B cell (primary cell): ENCODE data around the gene HLA-A. TPM values are rescaled to one million over a fixed set of nuclear protein-coding genes. Genes with fewer than 3 reads are reported as not detected.

Experiments
- ATAC-seq: fragments of 200-7000 bp; cut with Tn5 transposase; one replicate; pipeline ENCODE4 v1.10.0; 2021; ENCODE audit warnings: low read depth, mild to moderate bottlenecking, moderate number of reproducible peaks, moderate library complexity
- CTCF ChIA-PET: fragments of 350-600 bp; sonication (Branson Sonifier 250); formaldehyde crosslinking; loops from one replicate; lab custom pipeline; 2021; ENCODE audit warnings: antibody characterized with exemption, inconsistent platforms; lab: Charles Lee
- POLR2A ChIA-PET: fragments of 350-600 bp; sonication (Branson Sonifier 250); formaldehyde crosslinking; loops from one replicate; lab custom pipeline; 2021; ENCODE audit warnings: antibody characterized with exemption; lab: Charles Lee
- DNase-seq: peaks from one replicate; pipeline ENCODE4 v3.0.0; 2013
- H2AFZ ChIP-seq: 2 replicates; pipeline ENCODE4 v1.6.1; 2012; ENCODE audit warnings: mild to moderate bottlenecking, low read depth, low read length; ENCODE audit not compliant: insufficient read depth, poor library complexity, severe bottlenecking
- H3K27ac ChIP-seq, 2 donors: 1 replicate in 1 of 2; 2 replicates in 1 of 2; pipeline ENCODE4 v1.5.1; 2012 to 2013; ENCODE audit warnings: low read length in 2 of 2, mild to moderate bottlenecking in 2 of 2, moderate library complexity in 1 of 2
- H3K27me3 ChIP-seq, 4 experiments: fragments of 200-600 bp in 1 of 4; sonication (generic) in 1 of 4; replicated peaks in 1 of 4; 1 replicate in 2 of 4; 2 replicates in 2 of 4; pipeline versions ENCODE4 v1.6.1 to v1.7.0; 2013 to 2016; ENCODE audit warnings: low read length in 3 of 4, mild to moderate bottlenecking in 2 of 4, mixed read lengths in 1 of 4, moderate library complexity in 1 of 4; ENCODE audit not compliant: insufficient read depth in 4 of 4, control insufficient read depth in 3 of 4; ENCODE audit errors: control extremely low read depth in 1 of 4
- H3K36me3 ChIP-seq, 2 experiments: replicated peaks in 1 of 2; 1 replicate in 1 of 2; 2 replicates in 1 of 2; pipeline versions ENCODE4 v1.6.1 to v1.7.1; 2013; ENCODE audit warnings: low read length in 1 of 2; ENCODE audit not compliant: insufficient read depth in 2 of 2, control insufficient read depth in 1 of 2; ENCODE audit errors: control extremely low read depth in 1 of 2, extremely low read depth in 1 of 2
- H3K4me1 ChIP-seq, 2 donors: fragments of 200-600 bp in 1 of 2; sonication (generic) in 1 of 2; 1 replicate in 1 of 2; 2 replicates in 1 of 2; pipeline versions ENCODE4 v1.5.1 to v1.6.1; 2013 to 2017; ENCODE audit warnings: low read length in 2 of 2; ENCODE audit not compliant: control insufficient read depth in 2 of 2, insufficient read depth in 2 of 2
- H3K4me2 ChIP-seq: replicated peaks from 2 replicates; pipeline ENCODE3; 2012; ENCODE audit warnings: mild to moderate bottlenecking, low read depth, low read length; ENCODE audit not compliant: poor library complexity, severe bottlenecking
- H3K4me3 ChIP-seq, 5 experiments: fragments of 200-600 bp in 1 of 5; sonication (generic) in 1 of 5; 1 replicate in 3 of 5; 2 replicates in 2 of 5; pipeline versions ENCODE4 v1.5.1 to v1.7.0; 2011 to 2016; ENCODE audit warnings: low read length in 4 of 5, mild to moderate bottlenecking in 4 of 5, low read depth in 2 of 5, control low read depth in 1 of 5, moderate library complexity in 1 of 5; ENCODE audit not compliant: insufficient read depth in 1 of 5; ENCODE audit errors: control extremely low read depth in 1 of 5, extremely low read depth in 1 of 5
- H3K79me2 ChIP-seq: fragments of 200-600 bp; sonication (generic); one replicate; pipeline ENCODE4 v1.6.0; 2016; ENCODE audit warnings: low read length; ENCODE audit not compliant: control insufficient read depth, insufficient read depth
- H3K9ac ChIP-seq: fragments of 200-600 bp; sonication (generic); 2 replicates; pipeline ENCODE4 v1.6.1; 2017; ENCODE audit warnings: mild to moderate bottlenecking, low read length, moderate library complexity
- H3K9me3 ChIP-seq, 3 donors: one replicate each; pipeline versions ENCODE4 v1.6.1 to v1.7.1; 2013; ENCODE audit warnings: low read length in 2 of 3; ENCODE audit not compliant: control insufficient read depth in 2 of 3, insufficient read depth in 1 of 3; ENCODE audit errors: control extremely low read depth in 1 of 3
- H4K20me1 ChIP-seq: 2 replicates; pipeline ENCODE4 v1.6.0; 2012; ENCODE audit warnings: mild to moderate bottlenecking, low read length; ENCODE audit not compliant: insufficient read depth, control insufficient read depth, poor library complexity, severe bottlenecking
- H3K27ac Mint-ChIP-seq: one replicate; pipeline ENCODE4 v1.8.0; 2021; ENCODE audit warnings: mixed read lengths
- H3K27me3 Mint-ChIP-seq: one replicate; pipeline ENCODE4 v1.8.0; 2021; ENCODE audit warnings: mixed read lengths
- H3K4me1 Mint-ChIP-seq: one replicate; pipeline ENCODE4 v1.8.0; 2021; ENCODE audit warnings: mixed read lengths
- H3K4me3 Mint-ChIP-seq: one replicate; pipeline ENCODE4 v1.8.0; 2021; ENCODE audit warnings: mixed read lengths
- H3K9me3 Mint-ChIP-seq: one replicate; pipeline ENCODE4 v1.8.0; 2022; ENCODE audit warnings: mixed read lengths; ENCODE audit not compliant: insufficient read depth
- CTCF ChIP-seq: fragments of 200-600 bp; IDR thresholded peaks from one replicate; pipeline ENCODE4 v1.8.0; 2022; ENCODE audit warnings: antibody characterized with exemption, mild to moderate bottlenecking
- EZH2 ChIP-seq: IDR thresholded peaks from 2 replicates; pipeline ENCODE4 v1.6.1; 2012; ENCODE audit warnings: borderline replicate concordance, low read depth, mild to moderate bottlenecking, moderate library complexity, low read length; ENCODE audit not compliant: insufficient read depth, poor library complexity, severe bottlenecking
- WGBS: methylation state at CpG from one replicate; pipeline ENCODE4 v1.1.5; 2013; ENCODE audit warnings: missing lambda C conversion rate; ENCODE audit not compliant: insufficient coverage; 5-methylcytosine and 5-hydroxymethylcytosine counted together
- intact Hi-C: fragments of 100-400 bp; cut with micrococcal nuclease; formaldehyde crosslinking; loops from one replicate; pipeline ENCODE4 v1.10.0; 2022
- polyA plus RNA-seq: library from polyadenylated mRNA; depleted of rRNA; stranded (reverse); fragments of >200 nt; gene quantifications from 2 replicates; pipeline ENCODE4 v1.2.3, GENCODE V29; 2012
- total RNA-seq, 2 donors: library from RNA; stranded (reverse); fragments of 120-200 nt in 1 of 2; gene quantifications; 1 replicate in 1 of 2; 2 replicates in 1 of 2; pipeline versions ENCODE4 v1.2.3 to v1.2.4, GENCODE V29; 2013 to 2022

Gene HLA-A
- total and polyA plus RNA-seq, 2 donors (not counting 1 experiment from before 2014, with no cell fraction given): 1,607 to 2,454 TPM

GRCh38 chr6:29938746-29939508, 3.4 kb upstream of the HLA-A start:
- H3K27me3 ChIP-seq: no peaks in the 10 kb centered on the region
- no peak overlapping the region for H3K4me2 ChIP-seq
- H3K4me3 ChIP-seq: no peak overlapping the region
- peaks cover 15 to 18% of the 10 kb centered on the region in 2 donors for H3K4me1 ChIP-seq
- no peaks in the 10 kb centered on the region for H3K9me3 Mint-ChIP-seq
- POLR2A ChIA-PET: no interaction called here
- peak overlapping the region; percentile 5 for H3K4me3 Mint-ChIP-seq
- H3K4me1 Mint-ChIP-seq: peaks cover 31% of the 10 kb centered on the region
- no peak overlapping the region for H2AFZ ChIP-seq
- CTCF ChIA-PET: interaction anchor here (0.7 to 1.3 kb wide), 7 partner anchors 23 to 121 kb away, joined by 3 to 5 read pairs (median 3); no protein-coding TSS in a partner anchor
- 76% methylated on average over 5 of the region's 9 CpGs for WGBS
- ATAC-seq (no peak), DNase-seq (no peak)
- intact Hi-C loops: loop anchor here (1.0 kb wide), 1 partner anchor 57 kb away; no protein-coding TSS in a partner anchor
- H3K27ac ChIP-seq: no peak overlapping the region
- no peak for TF ChIP-seq EZH2
- H3K36me3 ChIP-seq: peaks cover 0 to 10% of the 10 kb centered on the region in 2 experiments
- H4K20me1 ChIP-seq: peaks cover 13% of the 10 kb centered on the region
- H3K79me2 ChIP-seq: peaks cover 32% of the 10 kb centered on the region
- H3K9me3 ChIP-seq: no peaks in the 10 kb centered on the region
- H3K27ac Mint-ChIP-seq: peak overlapping the region; percentile 62
- H3K9ac ChIP-seq: no peak overlapping the region
- no peaks in the 10 kb centered on the region for H3K27me3 Mint-ChIP-seq

- ChIA-PET POLR2A (interaction anchor here (0.8 to 2.4 kb wide), 3 partner anchors 24 to 746 kb away, joined by 3 to 12 read pairs (median 4); no protein-coding TSS in a partner anchor), CTCF (interaction anchor here (0.6 to 1.8 kb wide), 2 partner anchors 24 to 181 kb away, joined by 3 to 5 read pairs; no protein-coding TSS in a partner anchor)
- peak overlapping the region; percentile 99 for H3K4me3 Mint-ChIP-seq
- peak overlapping the region; percentile 89 for H3K4me2 ChIP-seq
- peak overlapping the region; percentile 100 for H3K27ac Mint-ChIP-seq
- H4K20me1 ChIP-seq: peaks cover 34% of the 10 kb centered on the region
- no peaks in the 10 kb centered on the region for H3K27me3 ChIP-seq
- peak overlapping the region in 2 of 5 experiments; percentile 7 to 92 for H3K4me3 ChIP-seq
- no peaks in the 10 kb centered on the region for H3K9me3 Mint-ChIP-seq
- H2AFZ ChIP-seq: peak overlapping the region; percentile 75
- peaks cover 0 to 25% of the 10 kb centered on the region in 2 experiments for H3K36me3 ChIP-seq
- intact Hi-C loops: loop anchor here (2.0 to 5.0 kb wide), 4 partner anchors 14 to 219 kb away; partner anchors contain the start of genes HLA-F and POLR1H
- peaks cover 34 to 37% of the 10 kb centered on the region in 2 donors for H3K4me1 ChIP-seq
- ATAC-seq: no peak
- TF ChIP-seq CTCF: no peak
- TF ChIP-seq EZH2: no peak
- peaks cover 48% of the 10 kb centered on the region for H3K4me1 Mint-ChIP-seq
- H3K9ac ChIP-seq: peak overlapping the region; percentile 100
- H3K79me2 ChIP-seq: peaks cover 52% of the 10 kb centered on the region
- peak; percentile 56 for DNase-seq
- WGBS: 41% methylated on average over 3 of the region's 4 CpGs
- peak overlapping the region; percentile 100 for H3K27ac ChIP-seq
- no peaks in the 10 kb centered on the region for H3K9me3 ChIP-seq
- H3K27me3 Mint-ChIP-seq: no peaks in the 10 kb centered on the region
These were observed 1.3 kb upstream of the HLA-A start for GRCh38 chr6:29941016-29941415.
